ENCODE data around the gene PSME3.
A peak's percentile ranks its signal among the peaks of the same experiment; 100 is the strongest.
"Not testable (repeated sequence)": the region's sequence is repeated elsewhere in the genome, so short reads cannot be mapped to it uniquely, and the experiment has no call there.

PSME3 gene

GRCh38 chr17:42844761-42845555 is 11.8 kb downstream of the PSME3 start:
- Histone ChIP-seq H3K4me3 (ENCODE audit: low read depth in 1 of 2, low read length in 2 of 2) (no peak overlapping the region), H3K27ac (ENCODE audit: low read length) (no peak overlapping the region), H3K36me3 (ENCODE audit: control insufficient read depth in 1 of 2, insufficient read depth in 2 of 2, low read length in 2 of 2) (peaks cover 42 to 45% of the 10 kb centered on the region in 2 donors)

GRCh38 chr17:42845556-42845917 is 12.3 kb downstream of the PSME3 start:
- Histone ChIP-seq H3K4me1 (ENCODE audit: control insufficient read depth in 1 of 2, insufficient read depth in 2 of 2, low read length in 2 of 2) (peaks cover 0 to 12% of the 10 kb centered on the region in 2 donors), H3K36me3 (ENCODE audit: control insufficient read depth in 1 of 2, insufficient read depth in 2 of 2, low read length in 2 of 2) (peaks cover 41 to 45% of the 10 kb centered on the region in 2 donors), H3K27ac (ENCODE audit: low read length) (no peak overlapping the region), H3K27me3 (ENCODE audit: low read depth, low read length) (no peaks in the 10 kb centered on the region), H3K4me3 (ENCODE audit: low read depth in 1 of 2, low read length in 2 of 2) (no peak overlapping the region), H3K9me3 (ENCODE audit: control insufficient read depth in 1 of 2, low read length in 2 of 2) (no peaks in the 10 kb centered on the region)

More at GRCh38 chr17:42844761-42845555, 11.8 kb downstream of the PSME3 start:
- Histone ChIP-seq H3K27me3 (ENCODE audit: low read depth, low read length) (no peaks in the 10 kb centered on the region), H3K4me1 (ENCODE audit: control insufficient read depth in 1 of 2, insufficient read depth in 2 of 2, low read length in 2 of 2) (peaks cover 0 to 9% of the 10 kb centered on the region in 2 donors), H3K9me3 (ENCODE audit: control insufficient read depth in 1 of 2, low read length in 2 of 2) (no peaks in the 10 kb centered on the region)

- no peaks in the 10 kb centered on the region for H3K9me3 ChIP-seq (ENCODE audit: control insufficient read depth in 1 of 2, low read length in 2 of 2)
- H3K4me1 ChIP-seq (ENCODE audit: control insufficient read depth in 1 of 2, insufficient read depth in 2 of 2, low read length in 2 of 2): peaks cover 0 to 12% of the 10 kb centered on the region in 2 donors
- no peaks in the 10 kb centered on the region for H3K27me3 ChIP-seq (ENCODE audit: low read depth, low read length)
- peaks cover 40 to 45% of the 10 kb centered on the region in 2 donors for H3K36me3 ChIP-seq (ENCODE audit: control insufficient read depth in 1 of 2, insufficient read depth in 2 of 2, low read length in 2 of 2)
- peak overlapping the region; percentile 49 for H3K27ac ChIP-seq (ENCODE audit: low read length)
- no peak overlapping the region for H3K4me3 ChIP-seq (ENCODE audit: low read depth in 1 of 2, low read length in 2 of 2)
These were observed 12.9 kb downstream of the PSME3 start for GRCh38 chr17:42845918-42846593.

GRCh38 chr17:42846594-42847280 is 13.5 kb downstream of the PSME3 start:
- Histone ChIP-seq H3K27ac (ENCODE audit: low read length) (peak overlapping the region; percentile 49), H3K27me3 (ENCODE audit: low read depth, low read length) (no peaks in the 10 kb centered on the region), H3K36me3 (ENCODE audit: control insufficient read depth in 1 of 2, insufficient read depth in 2 of 2, low read length in 2 of 2) (peaks cover 33 to 38% of the 10 kb centered on the region in 2 donors), H3K9me3 (ENCODE audit: control insufficient read depth in 1 of 2, low read length in 2 of 2) (no peaks in the 10 kb centered on the region), H3K4me1 (ENCODE audit: control insufficient read depth in 1 of 2, insufficient read depth in 2 of 2, low read length in 2 of 2) (peaks cover 0 to 12% of the 10 kb centered on the region in 2 donors), H3K4me3 (ENCODE audit: low read depth in 1 of 2, low read length in 2 of 2) (no peak overlapping the region)

GRCh38 chr17:42848093-42848492 is 14.9 kb downstream of the PSME3 start:
- Histone ChIP-seq H3K27ac (ENCODE audit: low read length) (no peak overlapping the region), H3K4me3 (ENCODE audit: low read depth in 1 of 2, low read length in 2 of 2) (no peak overlapping the region), H3K4me1 (ENCODE audit: control insufficient read depth in 1 of 2, insufficient read depth in 2 of 2, low read length in 2 of 2) (peaks cover 0 to 12% of the 10 kb centered on the region in 2 donors), H3K36me3 (ENCODE audit: control insufficient read depth in 1 of 2, insufficient read depth in 2 of 2, low read length in 2 of 2) (peaks cover 20 to 25% of the 10 kb centered on the region in 2 donors), H3K9me3 (ENCODE audit: control insufficient read depth in 1 of 2, low read length in 2 of 2) (no peaks in the 10 kb centered on the region), H3K27me3 (ENCODE audit: low read depth, low read length) (no peaks in the 10 kb centered on the region)

GRCh38 chr17:42849031-42849430 is 15.8 kb downstream of the PSME3 start:
- no peak overlapping the region for H3K4me3 ChIP-seq (ENCODE audit: low read depth in 1 of 2, low read length in 2 of 2)
- H3K27me3 ChIP-seq (ENCODE audit: low read depth, low read length): no peaks in the 10 kb centered on the region
- H3K27ac ChIP-seq (ENCODE audit: low read length): no peak overlapping the region
- H3K4me1 ChIP-seq (ENCODE audit: control insufficient read depth in 1 of 2, insufficient read depth in 2 of 2, low read length in 2 of 2): peaks cover 0 to 14% of the 10 kb centered on the region in 2 donors
- H3K36me3 ChIP-seq (ENCODE audit: control insufficient read depth in 1 of 2, insufficient read depth in 2 of 2, low read length in 2 of 2): peaks cover 12 to 21% of the 10 kb centered on the region in 2 donors
- H3K9me3 ChIP-seq (ENCODE audit: control insufficient read depth in 1 of 2, low read length in 2 of 2): no peaks in the 10 kb centered on the region

GRCh38 chr17:42849451-42850181 is 16.4 kb downstream of the PSME3 start:
- Histone ChIP-seq H3K4me1 (ENCODE audit: control insufficient read depth in 1 of 2, insufficient read depth in 2 of 2, low read length in 2 of 2) (peaks cover 0 to 17% of the 10 kb centered on the region in 2 donors), H3K27ac (ENCODE audit: low read length) (no peak overlapping the region), H3K27me3 (ENCODE audit: low read depth, low read length) (no peaks in the 10 kb centered on the region), H3K4me3 (ENCODE audit: low read depth in 1 of 2, low read length in 2 of 2) (no peak overlapping the region), H3K36me3 (ENCODE audit: control insufficient read depth in 1 of 2, insufficient read depth in 2 of 2, low read length in 2 of 2) (peaks cover 7 to 15% of the 10 kb centered on the region in 2 donors), H3K9me3 (ENCODE audit: control insufficient read depth in 1 of 2, low read length in 2 of 2) (no peaks in the 10 kb centered on the region)

GRCh38 chr17:42850954-42851353 is 17.8 kb downstream of the PSME3 start, which contains the start of gene AOC3:
AOC3 (plus strand) TSS chr17:42851199; CDS start chr17:42851344, 145 bp downstream.
- Histone ChIP-seq H3K4me3 (ENCODE audit: low read depth in 1 of 2, low read length in 2 of 2) (peak within 1 kb of the TSS; percentile 58 to 77), H3K27ac (ENCODE audit: low read length) (peak within 1 kb of the TSS; percentile 68)

GRCh38 chr17:42851371-42852240 is 18.4 kb downstream of the PSME3 start:
- H3K4me3 ChIP-seq (ENCODE audit: low read depth in 1 of 2, low read length in 2 of 2): peak overlapping the region; percentile 58 to 77
- H3K27ac ChIP-seq (ENCODE audit: low read length): peak overlapping the region; percentile 68
- not testable (repeated sequence) for H3K27me3 ChIP-seq (ENCODE audit: low read depth, low read length); H3K9me3 ChIP-seq (ENCODE audit: control insufficient read depth in 1 of 2, low read length in 2 of 2); H3K36me3 ChIP-seq (ENCODE audit: control insufficient read depth in 1 of 2, insufficient read depth in 2 of 2, low read length in 2 of 2)
- H3K4me1 ChIP-seq (ENCODE audit: control insufficient read depth in 1 of 2, insufficient read depth in 2 of 2, low read length in 2 of 2): peaks cover 0 to 30% of the 10 kb centered on the region in 2 donors

More at GRCh38 chr17:42850954-42851353, 17.8 kb downstream of the PSME3 start, which contains the start of gene AOC3:
- H3K36me3 ChIP-seq (ENCODE audit: control insufficient read depth in 1 of 2, insufficient read depth in 2 of 2, low read length in 2 of 2): peaks cover 0 to 10% of the 10 kb centered on the region in 2 donors
- H3K4me1 ChIP-seq (ENCODE audit: control insufficient read depth in 1 of 2, insufficient read depth in 2 of 2, low read length in 2 of 2): peaks cover 0 to 27% of the 10 kb centered on the region in 2 donors
- no peaks in the 10 kb centered on the region for H3K9me3 ChIP-seq (ENCODE audit: control insufficient read depth in 1 of 2, low read length in 2 of 2)
- H3K27me3 ChIP-seq (ENCODE audit: low read depth, low read length): no peaks in the 10 kb centered on the region

GRCh38 chr17:42852351-42852750 is 19.2 kb downstream of the PSME3 start:
- H3K4me3 ChIP-seq (ENCODE audit: low read depth in 1 of 2, low read length in 2 of 2): peak overlapping the region; percentile 77 to 79
- H3K36me3 ChIP-seq (ENCODE audit: control insufficient read depth in 1 of 2, insufficient read depth in 2 of 2, low read length in 2 of 2): peaks cover 0 to 17% of the 10 kb centered on the region in 2 donors
- peaks cover 0 to 38% of the 10 kb centered on the region in 2 donors for H3K4me1 ChIP-seq (ENCODE audit: control insufficient read depth in 1 of 2, insufficient read depth in 2 of 2, low read length in 2 of 2)
- no peaks in the 10 kb centered on the region for H3K9me3 ChIP-seq (ENCODE audit: control insufficient read depth in 1 of 2, low read length in 2 of 2)
- H3K27me3 ChIP-seq (ENCODE audit: low read depth, low read length): no peaks in the 10 kb centered on the region
- H3K27ac ChIP-seq (ENCODE audit: low read length): peak overlapping the region; percentile 75

All from muscle layer of duodenum (tissue), 2 donors.